Cardiac muscle cell (in vitro differentiated cells and primary cell): Measurements from ENCODE around the gene SDSL. TPM values are rescaled to one million over a fixed set of nuclear protein-coding genes. Genes with fewer than 3 reads are reported as not detected.
A peak's percentile ranks its signal among the peaks of the same experiment; 100 is the strongest.

Experiments
- DNase-seq, 2 donors: peaks; one replicate each; pipeline versions ENCODE4 v3.0.0 to v3.0.0-alpha.2; 2010 to 2017; ENCODE audit warnings: low read depth in 1 of 2, low spot score in 1 of 2
- H3K27ac ChIP-seq: fragments of 200-600 bp; sonication (generic); 2 replicates; pipeline ENCODE4 v1.5.1; 2016
- H3K27me3 ChIP-seq: fragments of 200-600 bp; sonication (generic); 2 replicates; pipeline ENCODE4 v1.6.0; 2016; ENCODE audit warnings: control low read depth
- H3K36me3 ChIP-seq: fragments of 200-600 bp; sonication (generic); 2 replicates; pipeline ENCODE4 v1.5.1; 2016; ENCODE audit warnings: control low read depth
- H3K4me1 ChIP-seq: fragments of 200-600 bp; sonication (generic); 2 replicates; pipeline ENCODE4 v1.8.1; 2017; ENCODE audit warnings: low read depth, mild to moderate bottlenecking, mixed run types
- H3K4me3 ChIP-seq: fragments of 200-600 bp; sonication (generic); 2 replicates; pipeline ENCODE4 v1.5.1; 2016; ENCODE audit warnings: mild to moderate bottlenecking
- H3K9me3 ChIP-seq: fragments of 200-600 bp; sonication (generic); 2 replicates; pipeline ENCODE4 v1.5.1; 2017; ENCODE audit warnings: low read depth, mild to moderate bottlenecking, control low read depth
- polyA plus RNA-seq: library from polyadenylated mRNA; unstranded; fragments of >200 nt; fragmentation: Nextera tagmentation; extraction: Ambion mirVana; gene quantifications from 2 replicates; pipeline ENCODE4 v1.2.1, GENCODE V29; 2016
- total RNA-seq: library from RNA; depleted of rRNA; stranded (reverse); fragments of >200 nt; gene quantifications from 2 replicates; pipeline ENCODE4 v1.2.3, GENCODE V29; 2016
- TF ChIP-seq, protein P1 (sequence below): IDR thresholded peaks from 2 replicates; pipeline ENCODE4 v1.5.1; 2012; ENCODE audit warnings: low read depth, mild to moderate bottlenecking, low read length

The SDSL gene
- total and polyA plus RNA-seq, 2 experiments from 2014 or later, result 13.2 to 14.6 TPM

DNA sequence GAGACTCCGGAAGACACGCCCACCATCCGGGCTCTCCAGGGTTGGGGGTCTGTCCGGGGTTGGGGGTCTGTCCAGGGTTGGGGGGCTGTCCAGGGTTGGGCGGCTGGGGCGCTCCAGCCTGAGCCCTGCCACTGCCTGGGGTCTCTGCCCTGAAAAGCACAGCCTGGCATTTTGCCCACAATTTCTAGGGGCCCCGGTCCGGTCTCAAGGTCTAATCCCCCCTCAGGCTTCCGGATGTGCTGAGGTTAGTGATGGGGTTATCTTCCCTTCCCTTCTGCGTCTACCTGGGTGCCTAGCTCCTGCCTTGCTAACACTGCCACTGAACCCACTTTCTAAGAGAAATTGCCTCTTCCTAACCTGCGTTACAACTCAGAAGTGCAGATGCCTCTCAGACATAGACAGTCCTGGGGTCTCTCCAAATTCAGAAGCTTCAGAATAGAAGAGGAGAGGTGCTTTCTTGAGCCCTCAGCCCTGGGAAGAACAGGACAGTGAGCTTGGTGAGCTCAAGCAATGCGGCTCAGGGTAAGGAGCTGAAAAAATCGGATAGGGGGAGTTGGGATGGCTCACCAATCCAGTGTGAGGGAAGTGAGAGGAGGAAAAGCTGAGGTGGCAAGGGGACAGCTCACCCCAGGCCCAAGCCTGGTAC lies 43.8 kb downstream of the SDSL start:
- Histone ChIP-seq H3K4me3 (no peak overlapping the region), H3K36me3 (no peaks in the 10 kb centered on the region), H3K27ac (no peak overlapping the region), H3K9me3 (no peaks in the 10 kb centered on the region), H3K27me3 (peaks cover 100% of the 10 kb centered on the region), H3K4me1 (no peaks in the 10 kb centered on the region)
- TF ChIP-seq, protein P1, sequence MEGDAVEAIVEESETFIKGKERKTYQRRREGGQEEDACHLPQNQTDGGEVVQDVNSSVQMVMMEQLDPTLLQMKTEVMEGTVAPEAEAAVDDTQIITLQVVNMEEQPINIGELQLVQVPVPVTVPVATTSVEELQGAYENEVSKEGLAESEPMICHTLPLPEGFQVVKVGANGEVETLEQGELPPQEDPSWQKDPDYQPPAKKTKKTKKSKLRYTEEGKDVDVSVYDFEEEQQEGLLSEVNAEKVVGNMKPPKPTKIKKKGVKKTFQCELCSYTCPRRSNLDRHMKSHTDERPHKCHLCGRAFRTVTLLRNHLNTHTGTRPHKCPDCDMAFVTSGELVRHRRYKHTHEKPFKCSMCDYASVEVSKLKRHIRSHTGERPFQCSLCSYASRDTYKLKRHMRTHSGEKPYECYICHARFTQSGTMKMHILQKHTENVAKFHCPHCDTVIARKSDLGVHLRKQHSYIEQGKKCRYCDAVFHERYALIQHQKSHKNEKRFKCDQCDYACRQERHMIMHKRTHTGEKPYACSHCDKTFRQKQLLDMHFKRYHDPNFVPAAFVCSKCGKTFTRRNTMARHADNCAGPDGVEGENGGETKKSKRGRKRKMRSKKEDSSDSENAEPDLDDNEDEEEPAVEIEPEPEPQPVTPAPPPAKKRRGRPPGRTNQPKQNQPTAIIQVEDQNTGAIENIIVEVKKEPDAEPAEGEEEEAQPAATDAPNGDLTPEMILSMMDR, result no peak
- DNase-seq, result peak in 1 of 2 donors; percentile 16

DNA sequence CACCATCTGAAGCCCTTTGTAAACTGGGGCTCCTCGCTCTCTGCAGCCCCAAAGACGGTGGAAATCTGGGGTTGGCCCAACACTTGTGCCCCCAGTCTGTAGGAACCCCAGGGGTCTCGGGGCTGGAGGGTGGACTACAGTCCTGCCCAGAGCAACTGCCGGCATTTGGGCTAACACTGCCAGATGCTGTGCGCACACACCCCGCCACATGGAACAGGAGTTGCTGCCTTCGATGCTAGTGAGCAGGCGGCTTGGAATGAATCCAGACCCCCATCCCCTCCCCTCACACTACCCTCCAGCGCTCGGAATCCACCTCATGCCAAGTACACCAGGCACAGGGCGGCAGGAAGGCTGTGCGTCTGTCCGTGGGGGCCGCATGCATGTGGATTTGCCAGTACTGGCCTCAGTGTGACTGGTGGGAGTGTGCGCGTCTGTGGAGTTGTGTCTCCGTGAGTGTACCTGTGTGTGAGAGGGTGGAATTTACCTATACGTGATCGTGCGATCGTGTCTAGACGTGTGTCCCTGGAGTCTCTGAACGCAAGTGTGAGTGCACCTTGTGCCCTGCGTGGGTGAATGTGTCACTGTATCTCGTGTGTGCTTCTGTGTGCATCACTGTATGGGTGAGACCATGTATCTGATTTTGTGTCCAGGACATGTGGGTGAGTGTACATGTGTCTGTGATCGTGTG lies 44.4 kb downstream of the SDSL start:
- Histone ChIP-seq H3K27ac (no peak overlapping the region), H3K4me1 (no peaks in the 10 kb centered on the region), H3K4me3 (peak overlapping the region; percentile 21), H3K9me3 (no peaks in the 10 kb centered on the region), H3K27me3 (peaks cover 100% of the 10 kb centered on the region), H3K36me3 (no peaks in the 10 kb centered on the region)
- TF ChIP-seq, protein P1, result no peak
- peak in 1 of 2 donors; percentile 10 for DNase-seq

DNA sequence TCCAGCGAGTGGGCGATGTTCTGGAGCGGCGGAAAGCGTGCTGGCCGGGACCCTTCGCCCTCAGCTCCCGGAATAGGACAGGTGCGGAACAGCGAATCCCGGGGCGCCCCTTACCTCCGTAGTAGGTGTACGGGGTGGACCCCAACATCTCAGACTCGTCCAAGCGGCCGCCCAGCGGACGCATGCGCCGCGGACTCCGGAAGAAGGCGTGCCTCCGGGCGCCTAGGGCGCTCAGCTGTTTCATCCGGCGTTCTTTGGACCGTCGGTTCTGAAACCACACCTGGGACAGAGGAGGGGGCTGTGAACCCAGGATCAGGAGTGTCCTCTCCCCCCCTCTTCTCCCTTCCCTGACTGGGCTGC lies 44.9 kb downstream of the SDSL start:
- Histone ChIP-seq H3K27ac (no peak overlapping the region), H3K9me3 (no peaks in the 10 kb centered on the region), H3K36me3 (no peaks in the 10 kb centered on the region), H3K27me3 (peaks cover 100% of the 10 kb centered on the region), H3K4me1 (no peaks in the 10 kb centered on the region), H3K4me3 (peak overlapping the region; percentile 21)
- TF ChIP-seq, protein P1, result no peak
- DNase-seq, result peak in 1 of 2 donors; percentile 9

DNA sequence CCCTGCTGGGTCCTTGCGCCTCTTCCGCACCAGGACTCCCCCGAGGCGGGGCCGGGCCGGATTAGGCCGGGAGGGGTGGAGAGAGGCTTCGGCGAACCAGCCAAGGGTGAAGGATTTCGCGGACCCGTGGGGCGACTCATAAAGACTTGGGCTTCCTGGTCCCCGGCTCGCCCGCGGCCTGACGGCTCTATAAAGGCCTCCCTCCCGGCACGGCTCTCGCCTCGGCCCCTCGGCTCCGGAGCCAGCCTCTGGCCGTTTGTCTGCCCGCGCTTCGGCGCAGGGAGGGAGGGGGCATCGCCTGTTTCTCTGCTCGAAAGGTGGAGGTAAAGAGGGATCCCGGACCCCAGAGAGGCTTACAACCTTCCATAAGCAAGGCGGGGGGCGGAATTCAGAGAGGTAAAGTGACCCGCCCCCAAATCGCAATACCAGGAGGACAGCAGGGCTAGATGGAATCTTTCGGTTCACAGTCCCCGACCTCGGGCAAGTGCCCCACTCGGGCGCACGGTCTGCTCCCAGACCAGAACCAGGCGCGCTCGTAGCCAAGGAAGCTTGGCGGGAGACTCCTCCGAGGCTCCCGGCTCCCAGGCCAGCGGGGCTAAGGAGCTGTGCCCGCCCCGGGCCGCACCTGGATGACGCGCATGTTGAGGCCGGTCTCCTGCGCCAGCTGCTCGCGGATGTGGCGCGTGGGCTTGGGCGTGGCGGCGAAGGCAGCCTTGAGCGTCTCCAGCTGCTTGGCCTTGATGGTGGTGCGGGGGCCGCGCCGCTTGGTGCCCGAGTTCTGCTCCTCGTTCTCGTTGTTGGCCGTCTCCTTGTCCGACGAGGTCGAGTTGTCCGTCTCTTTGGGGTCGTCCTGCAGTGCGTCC lies 45.6 kb downstream of the SDSL start:
- DNase-seq, result peak in 1 of 2 donors; percentile 14
- H3K9me3 ChIP-seq, result no peaks in the 10 kb centered on the region
- H3K27ac ChIP-seq, result no peak overlapping the region
- H3K27me3 ChIP-seq, result peaks cover 100% of the 10 kb centered on the region
- H3K36me3 ChIP-seq, result no peaks in the 10 kb centered on the region
- peak overlapping the region; percentile 21 for H3K4me3 ChIP-seq
- H3K4me1 ChIP-seq, result no peaks in the 10 kb centered on the region
- TF ChIP-seq, protein P1, result no peak

DNA sequence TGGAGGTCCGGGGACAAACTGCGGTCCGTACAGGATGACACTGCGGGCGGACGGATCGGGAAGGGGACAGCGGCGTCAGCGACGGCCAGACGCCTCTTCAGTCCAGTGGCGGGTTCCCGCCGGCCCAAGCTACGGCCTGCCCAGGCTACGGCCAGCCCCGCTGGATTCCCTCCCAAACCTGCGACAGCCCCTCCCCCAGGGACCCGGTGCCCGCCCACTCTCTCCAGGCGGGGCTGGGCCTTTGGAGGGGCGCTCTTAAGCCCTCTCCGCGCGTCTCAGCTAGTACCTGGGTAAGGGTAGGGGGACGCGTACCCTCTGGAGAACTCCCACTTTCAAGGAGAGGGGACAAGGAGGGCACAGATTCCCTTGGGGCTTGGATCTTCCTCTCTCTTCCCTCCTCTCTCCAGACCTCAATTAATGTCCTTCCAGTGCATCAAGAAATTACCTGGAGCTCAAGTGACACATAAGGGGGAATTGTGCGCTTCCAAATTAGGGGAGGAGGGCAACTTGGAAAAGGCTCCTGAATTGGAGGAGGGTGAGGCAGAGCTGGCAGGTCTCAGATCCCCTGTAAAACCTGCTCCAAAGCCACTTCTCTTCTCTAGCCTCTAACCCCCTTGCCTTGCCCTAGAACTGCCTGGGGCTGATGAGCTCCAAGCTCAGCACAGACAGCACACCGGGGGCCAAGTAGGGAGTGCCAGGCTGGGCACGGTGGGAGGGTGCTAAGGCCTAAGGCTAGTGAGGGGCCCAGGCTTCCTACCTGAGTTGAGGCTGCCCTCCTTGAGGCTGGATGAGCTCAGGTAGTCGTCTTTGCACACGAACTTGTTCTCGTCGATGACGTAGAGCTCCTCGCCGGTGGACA lies 46.4 kb downstream of the SDSL start:
- H3K27ac ChIP-seq, result no peak overlapping the region
- H3K27me3 ChIP-seq, result peaks cover 100% of the 10 kb centered on the region
- no peak overlapping the region for H3K4me3 ChIP-seq
- peak in 1 of 2 donors; percentile 10 for DNase-seq
- no peaks in the 10 kb centered on the region for H3K36me3 ChIP-seq
- TF ChIP-seq, protein P1, result no peak
- H3K9me3 ChIP-seq, result no peaks in the 10 kb centered on the region
- H3K4me1 ChIP-seq, result no peaks in the 10 kb centered on the region
